Hepatocyte (in vitro differentiated cells): ENCODE results near the gene PRKG1.

Experiments
- EZH2 ChIP-seq: fragments of 200-600 bp; sonication (generic); IDR thresholded peaks from 2 replicates; pipeline ENCODE4 v1.6.1; 2016; ENCODE audit warnings: antibody characterized with exemption, mild to moderate bottlenecking, borderline replicate concordance
- EZH2phosphoT487 ChIP-seq: fragments of 200-600 bp; sonication (generic); IDR thresholded peaks from one replicate; pipeline ENCODE4 v1.6.1; 2018; ENCODE audit warnings: antibody characterized with exemption, mild to moderate bottlenecking, low read depth, moderate library complexity; ENCODE audit not compliant: unreplicated experiment, severe bottlenecking
- TF ChIP-seq, protein P1 (sequence below): fragments of 200-600 bp; sonication (generic); IDR thresholded peaks from 2 replicates; pipeline ENCODE4 v1.5.1; 2016; ENCODE audit warnings: antibody characterized with exemption, mild to moderate bottlenecking; ENCODE audit not compliant: poor library complexity

DNA sequence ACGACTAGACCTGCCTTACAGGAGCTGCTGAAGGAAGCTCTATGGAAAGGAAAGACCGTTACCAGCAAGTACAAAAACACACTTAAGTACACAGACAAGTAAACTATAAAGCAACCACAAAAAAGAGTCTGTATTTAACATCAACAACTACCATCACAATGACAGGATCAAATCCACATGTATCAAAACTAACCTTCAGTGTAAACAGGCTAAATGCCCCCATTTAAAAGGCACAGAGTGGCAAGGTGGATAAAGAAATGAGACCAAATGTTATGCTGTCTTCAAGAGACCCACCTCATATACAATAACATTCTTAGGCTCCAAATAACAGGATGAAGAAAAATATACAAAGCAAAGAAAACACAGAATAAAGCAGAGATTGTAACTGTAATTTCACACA lies 932.8 kb downstream of the PRKG1 start:
- TF ChIP-seq, protein P1, sequence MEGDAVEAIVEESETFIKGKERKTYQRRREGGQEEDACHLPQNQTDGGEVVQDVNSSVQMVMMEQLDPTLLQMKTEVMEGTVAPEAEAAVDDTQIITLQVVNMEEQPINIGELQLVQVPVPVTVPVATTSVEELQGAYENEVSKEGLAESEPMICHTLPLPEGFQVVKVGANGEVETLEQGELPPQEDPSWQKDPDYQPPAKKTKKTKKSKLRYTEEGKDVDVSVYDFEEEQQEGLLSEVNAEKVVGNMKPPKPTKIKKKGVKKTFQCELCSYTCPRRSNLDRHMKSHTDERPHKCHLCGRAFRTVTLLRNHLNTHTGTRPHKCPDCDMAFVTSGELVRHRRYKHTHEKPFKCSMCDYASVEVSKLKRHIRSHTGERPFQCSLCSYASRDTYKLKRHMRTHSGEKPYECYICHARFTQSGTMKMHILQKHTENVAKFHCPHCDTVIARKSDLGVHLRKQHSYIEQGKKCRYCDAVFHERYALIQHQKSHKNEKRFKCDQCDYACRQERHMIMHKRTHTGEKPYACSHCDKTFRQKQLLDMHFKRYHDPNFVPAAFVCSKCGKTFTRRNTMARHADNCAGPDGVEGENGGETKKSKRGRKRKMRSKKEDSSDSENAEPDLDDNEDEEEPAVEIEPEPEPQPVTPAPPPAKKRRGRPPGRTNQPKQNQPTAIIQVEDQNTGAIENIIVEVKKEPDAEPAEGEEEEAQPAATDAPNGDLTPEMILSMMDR, result no peak
- TF ChIP-seq EZH2phosphoT487 (no peak), EZH2 (no peak)
